Prostate gland (tissue), 2 donors: Measurements from ENCODE around the gene IFIT3.

ENCODE experiments used
- CTCF ChIP-seq, 4 experiments: fragments of 200-600 bp in 2 of 4; fragments of 450-650 bp in 2 of 4; sonication (generic) in 2 of 4; IDR thresholded peaks; 1 replicate in 3 of 4; 2 replicates in 1 of 4; pipeline ENCODE4 v1.5.1; 2016 to 2019; ENCODE audit warnings: antibody characterized with exemption in 4 of 4, mild to moderate bottlenecking in 2 of 4, moderate library complexity in 2 of 4
- POLR2AphosphoS5 ChIP-seq: sonication (generic); formaldehyde crosslinking; IDR thresholded peaks from one replicate; pipeline ENCODE4 v1.6.1; 2017; ENCODE audit warnings: antibody characterized with exemption

- TF ChIP-seq POLR2AphosphoS5: no peak
- TF ChIP-seq CTCF (IDR thresholded peaks at IDR 0.05): peak in 2 of 4 experiments; percentile 41 to 49
Observed at GRCh38 chr10:89389254-89389653, 61.5 kb downstream of the IFIT3 start.
